Endometrium (tissue), 2 donors: Measurements from ENCODE around the gene GRK1.
"Not testable (repeated sequence)": the region's sequence is repeated elsewhere in the genome, so short reads cannot be mapped to it uniquely, and the experiment has no call there.

Experiments used
- FAIRE-seq: peaks from 2 replicates; lab custom pipeline; 2012; peaks lifted over from hg19 to GRCh38; lab: Jason Lieb, UNC
- donor health status: control.
- donor health status: control.

GRK1 gene

GRCh38 chr13:113665597-113666328 is 1.3 kb upstream of the GRK1 start:
- no peak for FAIRE-seq

- no peak for FAIRE-seq
These were observed 719 bp upstream of the GRK1 start for GRCh38 chr13:113666329-113666670.

- no peak for FAIRE-seq
These were observed 912 bp downstream of the GRK1 start for GRCh38 chr13:113667771-113668490.

GRCh38 chr13:113668491-113668971 is 1.5 kb downstream of the GRK1 start:
- FAIRE-seq, result no peak

GRCh38 chr13:113669231-113669754 is 2.3 kb downstream of the GRK1 start:
- FAIRE-seq, result no peak

- no peak for FAIRE-seq
These were observed 2.8 kb downstream of the GRK1 start for GRCh38 chr13:113669755-113670341.

GRCh38 chr13:113670541-113670940 is 3.5 kb downstream of the GRK1 start:
- no peak for FAIRE-seq

- FAIRE-seq, result no peak
These were observed 4.3 kb downstream of the GRK1 start for GRCh38 chr13:113671066-113672001.

GRCh38 chr13:113672002-113672651 is 5.1 kb downstream of the GRK1 start:
- no peak for FAIRE-seq

- no peak for FAIRE-seq
These were observed 55.9 kb downstream of the GRK1 start for GRCh38 chr13:113722921-113723320.

GRCh38 chr13:113723410-113724015 is 56.5 kb downstream of the GRK1 start:
- no peak for FAIRE-seq

- FAIRE-seq, result no peak
These were observed 57.2 kb downstream of the GRK1 start for GRCh38 chr13:113724016-113724758.

- no peak for FAIRE-seq
These were observed 57.8 kb downstream of the GRK1 start for GRCh38 chr13:113724780-113725315.

- FAIRE-seq, result not testable (repeated sequence)
These were observed 58.5 kb downstream of the GRK1 start for GRCh38 chr13:113725329-113726105.

- not testable (repeated sequence) for FAIRE-seq
These were observed 59.2 kb downstream of the GRK1 start for GRCh38 chr13:113726106-113726821.

- no peak for FAIRE-seq
These were observed 60.0 kb downstream of the GRK1 start for GRCh38 chr13:113726961-113727411.

GRCh38 chr13:113728571-113729054 is 61.6 kb downstream of the GRK1 start:
- no peak for FAIRE-seq
